Ectodermal cell (in vitro differentiated cells): ENCODE results near the gene GNAI2.

Experiments used
- H3K27ac ChIP-seq: 2 replicates; pipeline ENCODE4 v1.7.0; 2013; ENCODE audit warnings: mild to moderate bottlenecking, low read depth, low read length; ENCODE audit not compliant: insufficient read depth, poor library complexity, severe bottlenecking
- H3K27me3 ChIP-seq: 2 replicates; pipeline ENCODE4 v1.7.0; 2013; ENCODE audit warnings: mild to moderate bottlenecking, low read length; ENCODE audit not compliant: insufficient read depth, control insufficient read depth, poor library complexity, severe bottlenecking
- H3K36me3 ChIP-seq: one replicate; pipeline ENCODE4 v1.7.0; 2013; ENCODE audit warnings: low read length; ENCODE audit not compliant: control insufficient read depth, insufficient read depth
- H3K4me1 ChIP-seq: one replicate; pipeline ENCODE4 v1.7.0; 2013; ENCODE audit warnings: low read length; ENCODE audit not compliant: control insufficient read depth, insufficient read depth
- H3K4me3 ChIP-seq: 2 replicates; pipeline ENCODE4 v1.7.0; 2013; ENCODE audit warnings: low read depth, low read length, control low read depth; ENCODE audit not compliant: insufficient read depth
- H3K9me3 ChIP-seq: 2 replicates; pipeline ENCODE4 v1.7.0; 2013; ENCODE audit warnings: mild to moderate bottlenecking, low read length, moderate library complexity; ENCODE audit not compliant: control insufficient read depth
- WGBS, 2 experiments: methylation state at CpG; one replicate each; pipeline ENCODE4 v1.1.7; 2013; ENCODE audit warnings: missing lambda C conversion rate in 2 of 2; 5-methylcytosine and 5-hydroxymethylcytosine counted together

Gene GNAI2

DNA sequence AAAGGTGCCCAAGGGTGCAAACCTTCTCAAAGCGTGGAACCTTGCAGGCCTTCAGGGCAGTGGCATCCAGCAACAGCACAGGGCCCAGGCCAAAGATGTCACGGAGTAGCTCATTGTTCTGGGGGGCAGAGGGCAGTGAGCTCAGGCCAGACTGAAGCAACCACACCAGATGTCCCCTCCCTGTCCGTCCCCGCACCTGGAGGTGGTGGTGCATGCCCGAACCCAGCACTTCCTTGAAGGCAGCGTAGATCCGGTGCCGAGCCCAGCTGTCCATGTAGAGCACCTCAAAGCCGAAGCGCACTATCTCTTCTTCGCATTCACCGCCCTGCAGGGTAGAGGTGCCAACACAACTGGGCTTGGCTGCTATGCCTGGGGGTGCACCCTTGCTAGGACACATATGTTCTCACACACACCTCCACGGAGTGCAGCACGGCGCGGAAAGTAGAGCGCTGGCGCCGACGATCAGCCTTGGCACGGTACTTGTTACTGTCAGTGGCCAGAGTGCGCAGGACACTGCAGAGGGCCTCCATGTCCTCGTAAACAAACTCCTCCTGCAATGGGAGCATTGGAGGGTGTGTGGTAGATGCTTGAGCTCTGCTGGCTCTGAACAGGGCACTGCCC, 52.5 kb downstream of the GNAI2 start:
- H3K27me3 ChIP-seq: no peaks in the 10 kb centered on the region
- peaks cover 4% of the 10 kb centered on the region for H3K4me1 ChIP-seq
- WGBS, 2 experiments: 95 to 97% methylated on average over 23 of the region's 23 CpGs
- H3K36me3 ChIP-seq: peaks cover 21% of the 10 kb centered on the region
- H3K27ac ChIP-seq: no peak overlapping the region
- no peak overlapping the region for H3K4me3 ChIP-seq
- H3K9me3 ChIP-seq: no peaks in the 10 kb centered on the region

DNA sequence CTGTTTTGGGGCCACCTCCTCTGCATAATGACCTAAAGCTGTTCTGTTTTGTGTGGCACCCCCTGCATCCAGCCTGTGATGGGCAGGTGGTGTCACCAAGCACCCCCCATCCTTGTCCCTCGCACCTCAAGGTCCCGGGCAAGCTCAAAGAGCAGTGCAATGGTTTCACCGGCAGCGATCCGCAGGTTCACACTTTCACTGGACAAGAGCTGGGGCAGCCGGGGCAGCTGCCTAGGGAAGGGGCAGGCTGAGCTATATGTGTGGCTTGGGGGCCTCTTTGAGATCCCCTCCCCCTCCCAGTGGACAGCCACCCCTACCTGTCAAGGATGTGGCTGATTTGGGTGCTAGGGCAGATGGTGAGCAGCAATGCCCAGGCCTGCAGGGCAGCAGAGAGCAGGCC, 53.1 kb downstream of the GNAI2 start:
- H3K27ac ChIP-seq: no peak overlapping the region
- H3K4me3 ChIP-seq: no peak overlapping the region
- H3K9me3 ChIP-seq: no peaks in the 10 kb centered on the region
- H3K36me3 ChIP-seq: peaks cover 21% of the 10 kb centered on the region
- WGBS, 2 experiments: 92 to 95% methylated on average over 6 of the region's 6 CpGs
- H3K4me1 ChIP-seq: peaks cover 4% of the 10 kb centered on the region
- no peaks in the 10 kb centered on the region for H3K27me3 ChIP-seq

- WGBS, 2 experiments: 95 to 96% methylated on average over 16 of the region's 16 CpGs
- no peaks in the 10 kb centered on the region for H3K9me3 ChIP-seq
- peaks cover 21% of the 10 kb centered on the region for H3K36me3 ChIP-seq
- no peak overlapping the region for H3K27ac ChIP-seq
- peaks cover 4% of the 10 kb centered on the region for H3K4me1 ChIP-seq
- no peak overlapping the region for H3K4me3 ChIP-seq
- no peaks in the 10 kb centered on the region for H3K27me3 ChIP-seq
These were observed 54.2 kb downstream of the GNAI2 start for GRCh38 chr3:50290161-50290641.

- 4 to 5% methylated on average over 67 of the region's 67 CpGs for WGBS, 2 experiments
- Histone ChIP-seq H3K36me3 (peaks cover 21% of the 10 kb centered on the region), H3K4me3 (peak within 1 kb of the TSS; percentile 94), H3K27me3 (no peaks in the 10 kb centered on the region), H3K4me1 (peaks cover 4% of the 10 kb centered on the region), H3K9me3 (no peaks in the 10 kb centered on the region), H3K27ac (peak within 1 kb of the TSS; percentile 39)
These were observed 56.4 kb downstream of the GNAI2 start, which contains the start of gene IFRD2 for GRCh38 chr3:50292159-50293078. Gene IFRD2, minus strand, starts transcription at chr3:50292429. Its CDS starts 155 bp downstream, at chr3:50292274.

DNA sequence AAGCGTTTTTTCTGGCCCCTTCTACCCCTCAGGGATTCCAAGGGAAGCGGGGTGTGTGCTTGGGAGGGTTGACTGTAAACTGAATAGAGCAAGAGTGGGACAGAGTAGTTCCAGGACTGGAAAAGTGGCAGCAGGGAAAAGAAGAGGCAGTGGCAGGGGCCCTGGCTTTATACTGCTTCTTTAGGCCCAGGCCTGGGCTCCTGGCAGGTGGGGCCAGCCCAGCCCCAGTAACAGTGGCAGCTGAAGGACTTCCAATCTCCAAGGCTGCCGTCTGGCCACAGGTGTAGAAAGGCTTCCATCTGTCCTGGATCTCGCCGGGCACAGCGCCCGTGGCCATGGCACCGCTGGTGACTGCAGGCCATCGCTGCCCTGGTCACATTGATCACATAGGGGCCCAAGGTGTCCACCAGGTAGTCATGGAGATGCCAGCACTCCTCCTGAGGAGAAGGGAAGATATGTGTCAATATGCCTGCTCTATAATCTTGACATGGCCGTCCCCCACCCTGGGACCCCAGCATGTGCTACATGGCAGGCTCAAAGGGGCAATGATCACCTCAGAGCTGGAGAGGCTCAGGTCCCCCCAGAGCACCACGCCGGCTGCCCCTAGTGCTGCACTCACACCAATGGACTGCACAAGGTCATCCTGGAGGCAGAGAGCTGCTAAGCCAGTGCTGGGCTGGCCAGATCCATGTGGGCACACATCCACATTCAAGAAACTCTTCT, 57.2 kb downstream of the GNAI2 start:
- Histone ChIP-seq H3K9me3 (no peaks in the 10 kb centered on the region), H3K27me3 (no peaks in the 10 kb centered on the region), H3K4me3 (no peak overlapping the region), H3K4me1 (peaks cover 6% of the 10 kb centered on the region), H3K36me3 (peaks cover 16% of the 10 kb centered on the region), H3K27ac (peak overlapping the region; percentile 39)
- WGBS, 2 experiments: 89 to 92% methylated on average over 12 of the region's 12 CpGs

DNA sequence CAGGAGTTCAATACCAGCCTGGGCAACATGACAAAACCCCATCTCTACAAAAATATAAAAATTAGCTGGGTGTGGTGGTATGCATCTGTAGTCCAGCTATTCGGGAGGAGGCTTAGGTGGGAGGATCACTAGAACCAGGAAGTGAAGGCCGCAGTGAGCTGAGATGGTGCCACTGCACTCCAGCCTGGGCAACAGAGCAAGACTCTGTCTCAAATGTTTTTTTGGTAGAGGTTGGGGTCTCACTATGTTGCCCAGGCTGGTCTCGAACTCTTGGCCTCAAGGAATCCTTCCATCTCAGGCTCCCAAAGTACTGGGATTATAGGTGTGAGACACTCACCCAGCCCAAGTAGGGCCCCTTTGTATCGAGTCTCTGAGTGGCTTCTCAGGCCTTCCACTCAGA, 58.1 kb downstream of the GNAI2 start:
- Histone ChIP-seq H3K27me3 (no peaks in the 10 kb centered on the region), H3K4me3 (no peak overlapping the region), H3K9me3 (no peaks in the 10 kb centered on the region), H3K4me1 (peaks cover 13% of the 10 kb centered on the region), H3K36me3 (peaks cover 8% of the 10 kb centered on the region), H3K27ac (no peak overlapping the region)
- 90 to 91% methylated on average over 4 of the region's 4 CpGs for WGBS, 2 experiments

- H3K4me1 ChIP-seq: peaks cover 13% of the 10 kb centered on the region
- H3K27ac ChIP-seq: no peak overlapping the region
- WGBS, 2 experiments: 93% methylated on average over 22 of the region's 22 CpGs
- no peaks in the 10 kb centered on the region for H3K9me3 ChIP-seq
- no peak overlapping the region for H3K4me3 ChIP-seq
- no peaks in the 10 kb centered on the region for H3K27me3 ChIP-seq
- peaks cover 3% of the 10 kb centered on the region for H3K36me3 ChIP-seq
These were observed 58.7 kb downstream of the GNAI2 start for GRCh38 chr3:50294492-50295403.

GRCh38 chr3:50295553-50296431, 59.8 kb downstream of the GNAI2 start:
- Histone ChIP-seq H3K9me3 (no peaks in the 10 kb centered on the region), H3K4me3 (no peak overlapping the region), H3K27me3 (no peaks in the 10 kb centered on the region), H3K27ac (no peak overlapping the region), H3K36me3 (no peaks in the 10 kb centered on the region), H3K4me1 (peaks cover 13% of the 10 kb centered on the region)
- 89 to 91% methylated on average over 8 of the region's 8 CpGs for WGBS, 2 experiments
